CD14-positive monocyte (primary cell): Measurements from ENCODE around the gene PUM1. TPM values are rescaled to one million over a fixed set of nuclear protein-coding genes. Genes with fewer than 3 reads are reported as not detected.

Source experiments
- DNase-seq, 3 donors: peaks; one replicate each; pipeline ENCODE4 v3.0.0-alpha.2; 2011 to 2022
- H2AFZ ChIP-seq: 2 replicates; pipeline ENCODE4 v1.6.0; 2012; ENCODE audit warnings: mild to moderate bottlenecking, low read depth, low read length, inconsistent platforms; ENCODE audit not compliant: insufficient read depth, poor library complexity, severe bottlenecking
- H3K27ac ChIP-seq, 2 donors: 1 replicate in 1 of 2; 2 replicates in 1 of 2; pipeline ENCODE4 v1.5.1; 2012 to 2013; ENCODE audit warnings: low read length in 2 of 2, control low read depth in 1 of 2, inconsistent platforms in 1 of 2, low read depth in 1 of 2, mild to moderate bottlenecking in 1 of 2
- H3K27me3 ChIP-seq, 2 donors: one replicate each; pipeline versions ENCODE4 v1.6.0 to v1.6.1; 2011 to 2013; ENCODE audit warnings: low read length in 2 of 2; ENCODE audit not compliant: control insufficient read depth in 2 of 2, insufficient read depth in 2 of 2
- H3K36me3 ChIP-seq, 2 donors: replicated peaks in 1 of 2; 1 replicate in 1 of 2; 2 replicates in 1 of 2; pipeline versions ENCODE4 v1.5.1 to v1.6.1; 2012 to 2013; ENCODE audit warnings: low read length in 2 of 2, control low read depth in 1 of 2, inconsistent platforms in 1 of 2, mild to moderate bottlenecking in 1 of 2; ENCODE audit not compliant: insufficient read depth in 2 of 2, control insufficient read depth in 1 of 2
- H3K4me1 ChIP-seq, 2 donors: 1 replicate in 1 of 2; 2 replicates in 1 of 2; pipeline versions ENCODE4 v1.5.1 to v1.6.1; 2012 to 2013; ENCODE audit warnings: low read length in 2 of 2, control low read depth in 1 of 2, inconsistent platforms in 1 of 2, mild to moderate bottlenecking in 1 of 2, moderate library complexity in 1 of 2; ENCODE audit not compliant: insufficient read depth in 2 of 2, control insufficient read depth in 1 of 2
- H3K4me2 ChIP-seq: replicated peaks from 2 replicates; pipeline ENCODE3; 2012; ENCODE audit warnings: low read length, moderate library complexity, mild to moderate bottlenecking; ENCODE audit not compliant: poor library complexity, severe bottlenecking; ENCODE audit errors: extremely low read depth
- H3K4me3 ChIP-seq, 3 experiments: fragments of 200-600 bp in 1 of 3; sonication (generic) in 1 of 3; replicated peaks in 1 of 3; 1 replicate in 2 of 3; 2 replicates in 1 of 3; pipeline ENCODE4 v1.5.1; 2011 to 2013; ENCODE audit warnings: low read length in 3 of 3, mild to moderate bottlenecking in 3 of 3, control low read depth in 2 of 3, low read depth in 2 of 3, inconsistent platforms in 1 of 3, moderate library complexity in 1 of 3
- H3K79me2 ChIP-seq: 2 replicates; pipeline ENCODE4 v1.6.0; 2012; ENCODE audit warnings: mild to moderate bottlenecking, control low read depth, inconsistent platforms, low read length, moderate library complexity; ENCODE audit not compliant: insufficient read depth
- H3K9ac ChIP-seq: 2 replicates; pipeline ENCODE4 v1.6.0; 2017; ENCODE audit warnings: low read length, mild to moderate bottlenecking; ENCODE audit not compliant: insufficient read depth, poor library complexity, severe bottlenecking
- H3K9me3 ChIP-seq, 2 donors: replicated peaks in 1 of 2; 1 replicate in 1 of 2; 2 replicates in 1 of 2; pipeline versions ENCODE4 v1.5.1 to v1.6.1; 2012 to 2013; ENCODE audit warnings: low read length in 2 of 2, control low read depth in 1 of 2; ENCODE audit not compliant: control insufficient read depth in 1 of 2, insufficient read depth in 1 of 2
- H4K20me1 ChIP-seq: 2 replicates; pipeline ENCODE4 v1.6.0; 2012; ENCODE audit warnings: mild to moderate bottlenecking, low read length, control low read depth, moderate library complexity; ENCODE audit not compliant: insufficient read depth
- H3K27ac Mint-ChIP-seq, 7 donors: one replicate each; pipeline ENCODE4 v1.8.0; 2020; ENCODE audit warnings: mild to moderate bottlenecking in 7 of 7, mixed read lengths in 7 of 7, moderate library complexity in 6 of 7, inconsistent platforms in 2 of 7
- H3K27me3 Mint-ChIP-seq, 3 donors: one replicate each; pipeline ENCODE4 v1.8.0; 2021 to 2022; ENCODE audit warnings: low read depth in 3 of 3, mild to moderate bottlenecking in 3 of 3, mixed read lengths in 3 of 3, moderate library complexity in 3 of 3, inconsistent platforms in 1 of 3
- H3K36me3 Mint-ChIP-seq, 2 donors: one replicate each; pipeline ENCODE4 v1.8.0; 2020; ENCODE audit warnings: mixed read lengths in 2 of 2, inconsistent platforms in 1 of 2, mild to moderate bottlenecking in 1 of 2
- H3K4me1 Mint-ChIP-seq: one replicate; pipeline ENCODE4 v1.8.0; 2020; ENCODE audit warnings: mild to moderate bottlenecking, mixed read lengths
- H3K4me3 Mint-ChIP-seq, 2 donors: one replicate each; pipeline ENCODE4 v1.8.0; 2020; ENCODE audit warnings: mild to moderate bottlenecking in 2 of 2, mixed read lengths in 2 of 2, moderate library complexity in 1 of 2
- H3K9me3 Mint-ChIP-seq, 7 donors: one replicate each; pipeline ENCODE4 v1.8.0; 2020 to 2022; ENCODE audit warnings: mixed read lengths in 7 of 7, mild to moderate bottlenecking in 6 of 7, moderate library complexity in 6 of 7, inconsistent platforms in 2 of 7
- CTCF ChIP-seq: fragments of 200-600 bp; IDR thresholded peaks from one replicate; pipeline ENCODE4 v1.8.0; 2022; ENCODE audit warnings: antibody characterized with exemption, mild to moderate bottlenecking
- WGBS: methylation state at CpG from one replicate; pipeline ENCODE4 v1.1.5; 2013; ENCODE audit warnings: missing lambda C conversion rate; ENCODE audit not compliant: insufficient coverage; 5-methylcytosine and 5-hydroxymethylcytosine counted together
- intact Hi-C, 2 donors: fragments of 100-400 bp; cut with micrococcal nuclease; formaldehyde crosslinking; loops; one replicate each; pipeline versions ENCODE4 v1.15.0 to v1.15.1; 2023
- polyA plus RNA-seq, 3 donors: library from polyadenylated mRNA; depleted of rRNA in 1 of 3; unstranded in 2 of 3; stranded (reverse) in 1 of 3; fragments of 300-500 nt in 2 of 3; fragments of >200 nt in 1 of 3; fragmentation: Illumina TruSeq in 2 of 3; gene quantifications; 1 replicate in 2 of 3; 2 replicates in 1 of 3; pipeline ENCODE4 v1.2.3, GENCODE V29; 2012 to 2021

Gene PUM1
- polyA plus RNA-seq, 3 donors = 55.0 to 86.1 (median 62.4) TPM

- intact Hi-C loops = no loop called here
- peaks cover 30 to 47% of the 10 kb centered on the region in 2 donors for H3K36me3 Mint-ChIP-seq
Observed at GRCh38 chr1:30984991-30985503, 80.5 kb downstream of the PUM1 start.

GRCh38 chr1:30984165-30984889 lies 81.2 kb downstream of the PUM1 start:
- H4K20me1 ChIP-seq = peaks cover 67% of the 10 kb centered on the region
- H3K27me3 Mint-ChIP-seq = no peaks in the 10 kb centered on the region
- H3K4me2 ChIP-seq = no peak overlapping the region
- peaks cover 32 to 48% of the 10 kb centered on the region in 2 donors for H3K36me3 Mint-ChIP-seq
- H3K9me3 ChIP-seq = no peaks in the 10 kb centered on the region
- H3K27ac ChIP-seq = peak overlapping the region in 1 of 2 donors; percentile 84
- intact Hi-C loops = no loop called here
- peaks cover 94% of the 10 kb centered on the region for H3K79me2 ChIP-seq
- H3K9me3 Mint-ChIP-seq = no peaks in the 10 kb centered on the region
- H3K4me3 ChIP-seq = no peak overlapping the region
- no peaks in the 10 kb centered on the region for H3K27me3 ChIP-seq
- H3K4me1 ChIP-seq = peaks cover 33 to 34% of the 10 kb centered on the region in 2 donors
- H3K9ac ChIP-seq = no peak overlapping the region
- WGBS = no CpG with 5 or more reads among the region's 4 CpGs
- no peak overlapping the region for H2AFZ ChIP-seq
- H3K4me3 Mint-ChIP-seq = no peak overlapping the region
- no peak for TF ChIP-seq CTCF
- H3K4me1 Mint-ChIP-seq = peaks cover 57% of the 10 kb centered on the region
- H3K36me3 ChIP-seq = peaks cover 17 to 55% of the 10 kb centered on the region in 2 donors
- DNase-seq = no peak
- H3K27ac Mint-ChIP-seq = peak overlapping the region in 6 of 7 donors; percentile 24 to 86 (median 60)

More at GRCh38 chr1:30984991-30985503, 80.5 kb downstream of the PUM1 start:
- peaks cover 33 to 34% of the 10 kb centered on the region in 2 donors for H3K4me1 ChIP-seq
- WGBS = 100% methylated on average over 1 of the region's 4 CpGs
- Mint-ChIP-seq H3K27me3 (no peaks in the 10 kb centered on the region), H3K27ac (peak overlapping the region in 6 of 7 donors; percentile 20 to 78 (median 63)), H3K4me1 (peaks cover 61% of the 10 kb centered on the region), H3K4me3 (no peak overlapping the region), H3K9me3 (no peaks in the 10 kb centered on the region)
- H3K4me2 ChIP-seq = no peak overlapping the region
- peak overlapping the region in 1 of 2 donors; percentile 84 for H3K27ac ChIP-seq
- no peak for DNase-seq
- TF ChIP-seq CTCF = no peak
- H3K27me3 ChIP-seq = no peaks in the 10 kb centered on the region
- H3K9me3 ChIP-seq = no peaks in the 10 kb centered on the region
- peaks cover 13 to 55% of the 10 kb centered on the region in 2 donors for H3K36me3 ChIP-seq
- H3K79me2 ChIP-seq = peaks cover 94% of the 10 kb centered on the region
- peaks cover 74% of the 10 kb centered on the region for H4K20me1 ChIP-seq
- H3K4me3 ChIP-seq = no peak overlapping the region
- H3K9ac ChIP-seq = no peak overlapping the region
- H2AFZ ChIP-seq = no peak overlapping the region
